HepG2 (cell line): Measurements from ENCODE around the gene ENSA. TPM values are rescaled to one million over a fixed set of nuclear protein-coding genes. Genes with fewer than 3 reads are reported as not detected.

Source experiments
- CREB3 ChIP-seq: sonication (generic); formaldehyde crosslinking; IDR thresholded peaks from 2 replicates; pipeline ENCODE4 v1.5.0; 2020; ENCODE audit warnings: missing genetic modification reagents
- PAWR ChIP-seq: sonication (generic); formaldehyde crosslinking; IDR thresholded peaks from 2 replicates; pipeline ENCODE4 v1.4.0; 2020; ENCODE audit warnings: missing genetic modification reagents, mild to moderate bottlenecking, borderline replicate concordance
- TRAFD1 ChIP-seq: sonication (generic); formaldehyde crosslinking; IDR thresholded peaks from 2 replicates; pipeline ENCODE4 v1.5.1; 2020; ENCODE audit warnings: missing genetic modification reagents, mild to moderate bottlenecking, borderline replicate concordance
- ZHX2 ChIP-seq, 2 experiments: sonication (generic) in 1 of 2; formaldehyde crosslinking in 1 of 2; IDR thresholded peaks; 2 replicates each; pipeline versions ENCODE4 v1.6.1 to v1.9.0; 2014 to 2022; ENCODE audit warnings: antibody characterized with exemption in 1 of 2, borderline replicate concordance in 1 of 2, inconsistent platforms in 1 of 2, low read depth in 1 of 2, missing genetic modification reagents in 1 of 2
- ZNF296 ChIP-seq: sonication (generic); formaldehyde crosslinking; conservative IDR thresholded peaks from 2 replicates; pipeline ENCODE4 v1.5.0; 2020; ENCODE audit warnings: mild to moderate bottlenecking, missing genetic modification reagents
- ZNF317 ChIP-seq: sonication (generic); formaldehyde crosslinking; IDR thresholded peaks from 2 replicates; pipeline ENCODE4 v1.5.0; 2020; ENCODE audit warnings: mild to moderate bottlenecking, missing genetic modification reagents
- ZNF691 ChIP-seq: sonication (generic); formaldehyde crosslinking; IDR thresholded peaks from 2 replicates; pipeline ENCODE4 v1.4.0; 2020; ENCODE audit warnings: missing genetic modification reagents, low read depth, mild to moderate bottlenecking, borderline replicate concordance
- ZNF710 ChIP-seq: sonication (generic); formaldehyde crosslinking; IDR thresholded peaks from 2 replicates; pipeline ENCODE4 v1.5.0; 2020; ENCODE audit warnings: mild to moderate bottlenecking, missing genetic modification reagents, borderline replicate concordance
- polyA plus RNA-seq, 8 experiments: library from polyadenylated mRNA; depleted of rRNA in 3 of 8; stranded (reverse) in 7 of 8; unstranded in 1 of 8; fragments of >200 nt; fragmentation: Illumina TruSeq in 4 of 8; extraction: Trizol in 4 of 8; gene quantifications; 2 replicates each; pipeline versions ENCODE4 v1.2.1 to v1.2.3, GENCODE V29; 2011 to 2016; ENCODE audit warnings: low read depth in 4 of 8, missing spikeins in 1 of 8, mixed read lengths in 1 of 8; ENCODE audit not compliant: insufficient read depth in 1 of 8
- total RNA-seq, 5 experiments: library from RNA; depleted of rRNA; stranded (reverse); fragments of >200 nt; fragmentation: Illumina TruSeq; extraction: Trizol; gene quantifications; 2 replicates each; pipeline ENCODE4 v1.2.3, GENCODE V29; 2016; ENCODE audit warnings: low read depth in 1 of 5
- TF ChIP-seq, protein P1 (sequence below): sonication (generic); formaldehyde crosslinking; IDR thresholded peaks from 2 replicates; pipeline ENCODE4 v1.4.0; 2020; ENCODE audit warnings: missing genetic modification reagents, borderline replicate concordance

ENSA gene
- total and polyA plus RNA-seq, 2 of the 13 experiments (the other 11 are each of a cell fraction or from before 2014, with no cell fraction given), result 54.5 to 111 TPM

DNA sequence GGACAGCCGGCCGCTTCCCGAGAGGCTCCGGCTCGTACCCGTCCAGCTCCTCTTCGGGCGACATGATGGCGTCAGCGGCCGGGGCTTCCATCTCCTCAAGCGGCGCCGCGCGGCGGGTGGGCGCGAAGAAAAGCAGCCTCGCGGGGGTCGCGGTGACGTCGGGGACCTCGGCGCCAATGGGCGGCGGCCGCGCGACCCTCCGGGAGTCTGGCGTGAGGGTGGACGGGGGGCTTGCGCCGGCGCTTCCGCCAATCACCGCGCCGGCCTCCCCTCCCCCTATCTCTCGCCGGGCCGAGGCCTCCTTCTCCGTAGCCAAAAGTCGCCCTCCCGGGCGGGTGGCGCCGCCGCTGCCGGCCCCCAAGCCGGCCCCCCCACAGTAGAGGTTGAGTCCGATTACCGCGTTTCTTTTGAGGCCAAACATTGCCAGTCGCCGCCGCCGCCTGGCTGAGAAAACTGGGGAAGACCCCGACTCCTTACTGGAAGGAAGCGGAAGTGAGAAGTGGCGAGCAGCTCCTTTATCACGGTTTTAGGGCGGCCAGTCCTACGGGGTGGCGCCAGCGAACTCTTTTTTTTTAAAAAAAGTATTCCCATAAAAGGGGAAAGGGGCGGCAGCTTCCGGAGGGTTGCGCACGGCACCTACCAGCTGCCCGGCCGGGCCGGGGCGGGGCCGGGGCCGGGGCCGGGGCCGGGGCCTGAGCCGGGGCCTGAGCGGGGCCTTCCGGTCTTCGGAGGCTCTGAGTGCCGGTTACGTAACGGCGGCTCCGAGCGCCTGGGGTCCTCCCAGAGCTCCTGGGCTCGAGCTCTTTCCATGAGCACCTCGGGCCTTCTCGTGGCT, 50.1 kb downstream of the ENSA start, which contains the start of gene MCL1 (continued):
- no peak for TF ChIP-seq ZHX2 (IDR thresholded peaks at IDR 0.05; ENCODE audit: low read depth)
- TF ChIP-seq ZHX2 (CRISPR knock-in tag; IDR thresholded peaks at IDR 0.05; ENCODE audit: borderline replicate concordance), result peak; percentile 41
- no peak for TF ChIP-seq PAWR
- TF ChIP-seq, protein P1, sequence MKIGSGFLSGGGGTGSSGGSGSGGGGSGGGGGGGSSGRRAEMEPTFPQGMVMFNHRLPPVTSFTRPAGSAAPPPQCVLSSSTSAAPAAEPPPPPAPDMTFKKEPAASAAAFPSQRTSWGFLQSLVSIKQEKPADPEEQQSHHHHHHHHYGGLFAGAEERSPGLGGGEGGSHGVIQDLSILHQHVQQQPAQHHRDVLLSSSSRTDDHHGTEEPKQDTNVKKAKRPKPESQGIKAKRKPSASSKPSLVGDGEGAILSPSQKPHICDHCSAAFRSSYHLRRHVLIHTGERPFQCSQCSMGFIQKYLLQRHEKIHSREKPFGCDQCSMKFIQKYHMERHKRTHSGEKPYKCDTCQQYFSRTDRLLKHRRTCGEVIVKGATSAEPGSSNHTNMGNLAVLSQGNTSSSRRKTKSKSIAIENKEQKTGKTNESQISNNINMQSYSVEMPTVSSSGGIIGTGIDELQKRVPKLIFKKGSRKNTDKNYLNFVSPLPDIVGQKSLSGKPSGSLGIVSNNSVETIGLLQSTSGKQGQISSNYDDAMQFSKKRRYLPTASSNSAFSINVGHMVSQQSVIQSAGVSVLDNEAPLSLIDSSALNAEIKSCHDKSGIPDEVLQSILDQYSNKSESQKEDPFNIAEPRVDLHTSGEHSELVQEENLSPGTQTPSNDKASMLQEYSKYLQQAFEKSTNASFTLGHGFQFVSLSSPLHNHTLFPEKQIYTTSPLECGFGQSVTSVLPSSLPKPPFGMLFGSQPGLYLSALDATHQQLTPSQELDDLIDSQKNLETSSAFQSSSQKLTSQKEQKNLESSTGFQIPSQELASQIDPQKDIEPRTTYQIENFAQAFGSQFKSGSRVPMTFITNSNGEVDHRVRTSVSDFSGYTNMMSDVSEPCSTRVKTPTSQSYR, result peak; percentile 75; the same call in 1 of the 2 replicates
- no peak for TF ChIP-seq ZNF710 (CRISPR knock-in tag)
- no peak for TF ChIP-seq ZNF296 (CRISPR knock-in tag)
- no peak; the same call in 1 of the 2 replicates for TF ChIP-seq CREB3
- 0 out of 2 replicates have a peak, but pooled peaks have one; percentile 23 for TF ChIP-seq ZNF317 (CRISPR knock-in tag)
- no peak for TF ChIP-seq TRAFD1 (CRISPR knock-in tag)
- no peak for TF ChIP-seq ZNF691
